DOHH2 (cell line): ENCODE data around the gene FOXK1.

Experiments used
- H3F3A ChIP-seq: fragments of 200-600 bp; sonication (generic), shearing (Covaris generic); 2 replicates; pipeline ENCODE4 v1.6.0; 2016; ENCODE audit warnings: antibody characterized with exemption, mild to moderate bottlenecking; ENCODE audit not compliant: control insufficient read depth, insufficient read depth
- H3K27ac ChIP-seq: fragments of 200-600 bp; sonication (generic); 2 replicates; pipeline ENCODE4 v1.5.1; 2014; ENCODE audit warnings: low read depth, mild to moderate bottlenecking, low read length, moderate library complexity
- H3K27me3 ChIP-seq: fragments of 200-600 bp; sonication (generic); 2 replicates; pipeline ENCODE4 v1.6.1; 2014; ENCODE audit warnings: mild to moderate bottlenecking, low read length, mixed read lengths; ENCODE audit not compliant: control insufficient read depth
- H3K36me3 ChIP-seq: fragments of 200-600 bp; sonication (generic); 2 replicates; pipeline ENCODE4 v1.6.1; 2014; ENCODE audit warnings: mild to moderate bottlenecking, low read length, moderate library complexity, mixed read lengths; ENCODE audit not compliant: control insufficient read depth
- H3K4me1 ChIP-seq: fragments of 200-600 bp; sonication (generic); 2 replicates; pipeline ENCODE4 v1.6.1; 2014; ENCODE audit warnings: mild to moderate bottlenecking, low read length, mixed read lengths; ENCODE audit not compliant: control insufficient read depth
- H3K4me2 ChIP-seq: fragments of 200-600 bp; sonication (generic); 2 replicates; pipeline ENCODE4 v1.6.0; 2014; ENCODE audit warnings: mild to moderate bottlenecking, low read length, moderate library complexity
- H3K4me3 ChIP-seq: fragments of 200-600 bp; sonication (generic); 2 replicates; pipeline ENCODE4 v1.5.1; 2014; ENCODE audit warnings: mild to moderate bottlenecking, low read length, mixed read lengths
- H3K79me2 ChIP-seq: fragments of 200-600 bp; sonication (generic); 2 replicates; pipeline ENCODE4 v1.6.1; 2014; ENCODE audit warnings: mild to moderate bottlenecking, low read length, mixed read lengths; ENCODE audit not compliant: control insufficient read depth
- H3K9me2 ChIP-seq: fragments of 200-600 bp; sonication (generic); replicated peaks from 2 replicates; pipeline ENCODE4 v1.6.1; 2014; ENCODE audit warnings: mild to moderate bottlenecking, low read length, mixed read lengths; ENCODE audit not compliant: control insufficient read depth
- H3K9me3 ChIP-seq: fragments of 200-600 bp; sonication (generic); 2 replicates; pipeline ENCODE4 v1.6.1; 2014; ENCODE audit warnings: antibody characterized with exemption, low read length, mixed read lengths; ENCODE audit not compliant: control insufficient read depth, insufficient read depth
- H4K20me1 ChIP-seq: fragments of 200-600 bp; sonication (generic); 2 replicates; pipeline ENCODE4 v1.6.0; 2014; ENCODE audit warnings: low read depth, mild to moderate bottlenecking, antibody characterized with exemption, low read length, moderate library complexity; ENCODE audit not compliant: control insufficient read depth, insufficient read depth
- EZH2phosphoT487 ChIP-seq: fragments of 200-600 bp; sonication (generic); IDR thresholded peaks from 2 replicates; pipeline ENCODE4 v1.6.1; 2017; ENCODE audit warnings: borderline replicate concordance, mild to moderate bottlenecking, antibody characterized with exemption, low read length, moderate library complexity, mixed read lengths
- TF ChIP-seq, protein P1 (sequence below): fragments of 200-600 bp; sonication (generic); IDR thresholded peaks from one replicate; pipeline ENCODE4 v1.5.1; 2014; ENCODE audit warnings: antibody characterized with exemption, mild to moderate bottlenecking, low read depth, low read length; ENCODE audit not compliant: poor library complexity, severe bottlenecking

FOXK1 gene

DNA sequence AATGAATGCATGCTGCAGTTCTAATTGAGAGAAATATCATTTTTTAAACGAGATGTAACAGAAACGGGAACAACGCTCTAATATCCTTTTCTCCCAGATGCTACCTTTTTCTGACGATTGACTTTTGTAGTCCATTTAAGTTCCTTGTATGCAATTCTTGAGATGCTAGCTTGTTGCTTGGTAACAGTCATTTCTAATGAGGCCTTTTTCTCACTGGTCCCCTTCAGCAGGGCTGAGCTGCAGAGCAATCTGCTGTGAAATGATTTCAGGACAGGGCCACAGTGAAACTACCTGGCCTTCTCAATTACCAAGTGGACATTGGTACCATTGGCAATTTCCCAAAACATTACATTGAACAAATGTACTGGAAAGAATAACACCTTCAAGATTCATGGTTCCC, 26.2 kb upstream of the FOXK1 start:
- H3K79me2 ChIP-seq = no peaks in the 10 kb centered on the region
- TF ChIP-seq, protein P1, sequence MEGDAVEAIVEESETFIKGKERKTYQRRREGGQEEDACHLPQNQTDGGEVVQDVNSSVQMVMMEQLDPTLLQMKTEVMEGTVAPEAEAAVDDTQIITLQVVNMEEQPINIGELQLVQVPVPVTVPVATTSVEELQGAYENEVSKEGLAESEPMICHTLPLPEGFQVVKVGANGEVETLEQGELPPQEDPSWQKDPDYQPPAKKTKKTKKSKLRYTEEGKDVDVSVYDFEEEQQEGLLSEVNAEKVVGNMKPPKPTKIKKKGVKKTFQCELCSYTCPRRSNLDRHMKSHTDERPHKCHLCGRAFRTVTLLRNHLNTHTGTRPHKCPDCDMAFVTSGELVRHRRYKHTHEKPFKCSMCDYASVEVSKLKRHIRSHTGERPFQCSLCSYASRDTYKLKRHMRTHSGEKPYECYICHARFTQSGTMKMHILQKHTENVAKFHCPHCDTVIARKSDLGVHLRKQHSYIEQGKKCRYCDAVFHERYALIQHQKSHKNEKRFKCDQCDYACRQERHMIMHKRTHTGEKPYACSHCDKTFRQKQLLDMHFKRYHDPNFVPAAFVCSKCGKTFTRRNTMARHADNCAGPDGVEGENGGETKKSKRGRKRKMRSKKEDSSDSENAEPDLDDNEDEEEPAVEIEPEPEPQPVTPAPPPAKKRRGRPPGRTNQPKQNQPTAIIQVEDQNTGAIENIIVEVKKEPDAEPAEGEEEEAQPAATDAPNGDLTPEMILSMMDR = no peak
- TF ChIP-seq EZH2phosphoT487 = no peak
- no peaks in the 10 kb centered on the region for H3K27me3 ChIP-seq
- H3K4me1 ChIP-seq = no peaks in the 10 kb centered on the region
- peaks cover 28% of the 10 kb centered on the region for H3K9me3 ChIP-seq
- no peaks in the 10 kb centered on the region for H3K9me2 ChIP-seq
- no peak overlapping the region for H3K27ac ChIP-seq
- H3F3A ChIP-seq = no peaks in the 10 kb centered on the region
- H3K36me3 ChIP-seq = no peaks in the 10 kb centered on the region
- no peak overlapping the region for H3K4me3 ChIP-seq
- no peak overlapping the region for H3K4me2 ChIP-seq
- H4K20me1 ChIP-seq = no peaks in the 10 kb centered on the region

DNA sequence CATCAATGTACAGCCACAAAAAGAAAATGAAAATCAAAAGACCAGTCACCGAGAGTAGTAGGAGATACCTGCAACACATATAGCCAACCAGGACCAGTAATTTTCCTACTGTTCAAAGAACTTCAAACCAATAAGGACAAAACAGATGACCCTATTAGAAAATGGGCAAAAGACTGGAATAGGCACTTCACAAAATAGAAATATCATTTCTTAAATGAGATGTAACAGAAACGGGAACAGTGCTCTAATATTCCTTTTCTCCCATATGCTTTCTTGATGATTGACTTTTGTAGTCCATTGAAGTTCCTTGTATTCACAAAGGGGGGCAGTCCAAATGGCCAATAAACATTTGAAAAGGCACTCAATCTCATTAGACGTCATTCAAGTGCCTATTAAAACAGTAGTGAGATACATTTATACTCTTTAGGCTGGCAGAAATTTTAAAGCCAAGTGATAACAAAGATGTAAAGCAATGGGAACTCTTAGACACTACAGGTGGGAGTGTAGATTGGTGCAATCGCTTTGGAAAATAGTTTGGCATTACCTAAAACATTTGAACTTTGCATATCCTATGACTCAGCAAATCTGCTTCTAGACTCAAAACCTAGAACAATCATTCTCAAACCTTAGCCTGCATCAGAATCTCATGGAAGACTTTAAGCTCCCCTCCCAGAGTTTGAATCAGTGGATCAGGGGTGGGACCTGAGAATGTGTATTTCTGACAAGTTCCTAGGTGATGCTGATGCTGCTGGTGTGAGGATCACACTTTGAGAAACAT, 24.3 kb upstream of the FOXK1 start:
- H3K36me3 ChIP-seq = no peaks in the 10 kb centered on the region
- H3K4me1 ChIP-seq = no peaks in the 10 kb centered on the region
- peaks cover 29% of the 10 kb centered on the region for H3K9me3 ChIP-seq
- H3K9me2 ChIP-seq = no peaks in the 10 kb centered on the region
- no peak overlapping the region for H3K4me2 ChIP-seq
- no peak overlapping the region for H3K27ac ChIP-seq
- no peak overlapping the region for H3K4me3 ChIP-seq
- no peaks in the 10 kb centered on the region for H4K20me1 ChIP-seq
- no peaks in the 10 kb centered on the region for H3K27me3 ChIP-seq
- TF ChIP-seq, protein P1 = no peak
- TF ChIP-seq EZH2phosphoT487 = no peak
- no peaks in the 10 kb centered on the region for H3F3A ChIP-seq
- no peaks in the 10 kb centered on the region for H3K79me2 ChIP-seq

DNA sequence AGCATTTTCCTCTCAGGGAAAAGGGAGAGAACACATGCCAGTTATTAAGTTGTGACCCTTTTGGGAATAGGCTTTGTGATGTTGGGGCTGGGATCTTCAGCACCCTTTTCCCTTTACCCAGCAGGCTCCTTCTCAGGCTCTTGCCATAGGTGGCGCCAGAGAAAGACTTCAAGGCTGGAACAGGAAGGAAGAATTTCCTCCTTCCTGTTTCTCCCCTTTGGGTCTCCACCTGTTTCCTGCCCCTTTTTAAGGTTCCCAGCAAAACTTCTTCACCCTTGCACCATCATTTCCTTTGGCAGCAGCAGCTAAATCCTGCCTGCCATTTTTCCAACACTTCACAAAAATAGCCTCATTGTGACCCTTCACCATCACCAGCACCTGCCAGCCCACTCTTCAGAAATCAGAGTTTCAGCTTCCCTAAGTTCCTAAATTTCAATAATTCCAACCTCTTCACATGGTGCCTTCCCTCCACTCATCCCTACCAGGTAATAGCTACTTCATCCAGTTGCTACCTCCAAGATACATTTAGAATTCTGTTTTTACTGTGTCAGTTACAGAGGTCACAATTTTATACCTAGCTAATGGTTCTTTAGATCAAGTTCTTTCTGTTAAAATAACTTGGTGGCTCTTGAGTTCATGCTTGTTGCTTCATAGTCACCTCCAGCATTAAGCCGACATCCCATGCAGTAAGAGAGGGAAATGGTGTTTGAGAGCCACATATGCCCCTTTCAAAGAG, 22.4 kb upstream of the FOXK1 start:
- Histone ChIP-seq H3K4me2 (no peak overlapping the region), H3F3A (no peaks in the 10 kb centered on the region), H3K9me2 (no peaks in the 10 kb centered on the region), H3K4me1 (no peaks in the 10 kb centered on the region), H3K27me3 (no peaks in the 10 kb centered on the region), H3K9me3 (peaks cover 29% of the 10 kb centered on the region), H3K27ac (no peak overlapping the region), H3K36me3 (no peaks in the 10 kb centered on the region), H4K20me1 (no peaks in the 10 kb centered on the region), H3K79me2 (no peaks in the 10 kb centered on the region), H3K4me3 (no peak overlapping the region)
- TF ChIP-seq, protein P1 = peak; percentile 51
- TF ChIP-seq EZH2phosphoT487 = no peak
